Gastroesophageal sphincter (tissue), 4 donors: ENCODE data around the gene KPTN. TPM values are rescaled to one million over a fixed set of nuclear protein-coding genes. Genes with fewer than 3 reads are reported as not detected.
A peak's percentile ranks its signal among the peaks of the same experiment; 100 is the strongest.

Source experiments
- ATAC-seq: fragments of 150-250 bp; one replicate; pipeline ENCODE4 v1.9.1; 2016; ENCODE audit warnings: mild to moderate bottlenecking, moderate library complexity
- H3K27ac ChIP-seq, 4 donors: fragments of 200-600 bp; sonication (generic) in 3 of 4; 1 replicate in 3 of 4; 2 replicates in 1 of 4; pipeline ENCODE4 v1.5.1; 2016 to 2019
- H3K27me3 ChIP-seq: fragments of 200-600 bp; sonication (generic); one replicate; pipeline ENCODE4 v1.5.1; 2019
- H3K36me3 ChIP-seq, 2 donors: fragments of 200-600 bp; sonication (generic); one replicate each; pipeline ENCODE4 v1.5.1; 2019; ENCODE audit warnings: control low read depth in 1 of 2
- H3K4me1 ChIP-seq, 3 donors: fragments of 200-600 bp; sonication (generic); 1 replicate in 2 of 3; 2 replicates in 1 of 3; pipeline ENCODE4 v1.5.1; 2016 to 2019; ENCODE audit warnings: control low read depth in 2 of 3
- H3K4me3 ChIP-seq, 2 donors: fragments of 200-600 bp; sonication (generic); one replicate each; pipeline ENCODE4 v1.5.1; 2019; ENCODE audit warnings: mild to moderate bottlenecking in 1 of 2, moderate library complexity in 1 of 2
- H3K9me3 ChIP-seq, 3 donors: fragments of 200-600 bp; sonication (generic); one replicate each; pipeline ENCODE4 v1.5.1; 2017 to 2019; ENCODE audit warnings: control low read depth in 2 of 3
- EP300 ChIP-seq: sonication (generic); formaldehyde crosslinking; IDR thresholded peaks from one replicate; pipeline ENCODE4 v1.6.1; 2017; ENCODE audit warnings: antibody characterized with exemption, mild to moderate bottlenecking
- POLR2A ChIP-seq, 2 donors: fragments of 450-650 bp; IDR thresholded peaks; one replicate each; pipeline ENCODE4 v1.6.1; 2017; ENCODE audit warnings: antibody characterized with exemption in 2 of 2, mild to moderate bottlenecking in 2 of 2, moderate library complexity in 1 of 2
- POLR2AphosphoS5 ChIP-seq: sonication (generic); formaldehyde crosslinking; IDR thresholded peaks from one replicate; pipeline ENCODE4 v1.6.1; 2017; ENCODE audit warnings: antibody characterized with exemption
- WGBS, 2 donors: methylation state at CpG; one replicate each; pipeline ENCODE4 v1.1.5; 2018; ENCODE audit warnings: low coverage in 1 of 2; 5-methylcytosine and 5-hydroxymethylcytosine counted together
- total RNA-seq, 4 donors: library from RNA; depleted of rRNA; stranded (reverse); fragments of >200 nt; gene quantifications; one replicate each; pipeline ENCODE4 v1.1.0, GENCODE V29; 2016
- TF ChIP-seq, protein P1 (sequence below), 4 experiments: fragments of 200-600 bp in 2 of 4; fragments of 450-650 bp in 2 of 4; sonication (generic) in 1 of 4; IDR thresholded peaks; one replicate each; pipeline ENCODE4 v1.5.1; 2017 to 2019; ENCODE audit warnings: antibody characterized with exemption in 4 of 4, mild to moderate bottlenecking in 2 of 4, moderate library complexity in 2 of 4

The KPTN gene
- total RNA-seq, 4 donors from 2014 or later, result 2.4 to 4.3 (median 3.4) TPM

DNA sequence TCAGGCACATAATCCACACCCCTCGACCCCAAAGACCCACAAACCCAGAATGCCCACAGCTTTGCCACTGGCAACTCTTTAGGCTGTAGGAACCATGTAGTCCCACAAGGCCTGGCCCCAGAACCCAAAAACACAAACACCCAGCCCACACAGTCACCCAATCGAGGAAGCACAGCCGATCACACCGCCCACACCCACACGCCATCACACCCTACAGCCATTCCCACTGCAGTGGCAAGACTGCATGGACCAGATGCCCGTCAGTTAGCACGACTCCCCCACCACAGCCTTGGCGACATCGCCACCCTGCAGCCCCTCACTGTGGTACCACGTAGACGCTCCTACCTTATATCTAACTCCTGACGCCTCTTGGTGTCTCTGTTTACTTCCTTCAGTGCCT, 40.7 kb downstream of the KPTN start:
- 67 to 77% methylated on average over 10 to 11 of the region's 12 CpGs for WGBS, 2 donors
- H3K27me3 ChIP-seq, result peaks cover 63% of the 10 kb centered on the region

DNA sequence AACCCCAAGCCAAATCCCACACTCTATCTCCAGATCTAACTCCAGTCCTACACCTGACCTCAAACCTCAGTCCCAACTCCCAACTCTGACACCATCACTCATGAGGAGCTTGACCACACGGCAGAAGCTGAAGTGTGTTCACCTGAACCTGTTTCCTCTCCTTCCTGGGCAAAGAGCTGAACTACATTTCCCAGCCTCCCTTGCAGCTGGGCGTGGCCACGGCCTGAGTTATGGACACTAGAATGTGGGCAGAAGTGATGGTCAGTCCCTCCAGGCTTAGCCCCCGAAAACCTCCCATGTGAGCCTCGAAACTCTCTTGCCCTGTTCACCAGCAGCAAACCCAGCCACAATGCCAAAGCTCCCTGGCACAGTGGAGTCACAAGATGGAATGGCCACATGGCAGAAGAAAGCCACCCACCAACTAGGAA, 45.2 kb downstream of the KPTN start:
- WGBS, 2 donors, result 17% methylated on average over 4 of the region's 5 CpGs; no CpG with 5 or more reads in 1 of the 2 donors
- Histone ChIP-seq H3K4me1 (peaks cover 0 to 7% (median 0%) of the 10 kb centered on the region in 3 donors), H3K4me3 (no peak overlapping the region), H3K27me3 (peaks cover 44% of the 10 kb centered on the region), H3K27ac (no peak overlapping the region), H3K9me3 (no peaks in the 10 kb centered on the region), H3K36me3 (no peaks in the 10 kb centered on the region)
- TF ChIP-seq, protein P1, sequence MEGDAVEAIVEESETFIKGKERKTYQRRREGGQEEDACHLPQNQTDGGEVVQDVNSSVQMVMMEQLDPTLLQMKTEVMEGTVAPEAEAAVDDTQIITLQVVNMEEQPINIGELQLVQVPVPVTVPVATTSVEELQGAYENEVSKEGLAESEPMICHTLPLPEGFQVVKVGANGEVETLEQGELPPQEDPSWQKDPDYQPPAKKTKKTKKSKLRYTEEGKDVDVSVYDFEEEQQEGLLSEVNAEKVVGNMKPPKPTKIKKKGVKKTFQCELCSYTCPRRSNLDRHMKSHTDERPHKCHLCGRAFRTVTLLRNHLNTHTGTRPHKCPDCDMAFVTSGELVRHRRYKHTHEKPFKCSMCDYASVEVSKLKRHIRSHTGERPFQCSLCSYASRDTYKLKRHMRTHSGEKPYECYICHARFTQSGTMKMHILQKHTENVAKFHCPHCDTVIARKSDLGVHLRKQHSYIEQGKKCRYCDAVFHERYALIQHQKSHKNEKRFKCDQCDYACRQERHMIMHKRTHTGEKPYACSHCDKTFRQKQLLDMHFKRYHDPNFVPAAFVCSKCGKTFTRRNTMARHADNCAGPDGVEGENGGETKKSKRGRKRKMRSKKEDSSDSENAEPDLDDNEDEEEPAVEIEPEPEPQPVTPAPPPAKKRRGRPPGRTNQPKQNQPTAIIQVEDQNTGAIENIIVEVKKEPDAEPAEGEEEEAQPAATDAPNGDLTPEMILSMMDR (IDR thresholded peaks at IDR 0.05), result no peak
- TF ChIP-seq EP300 (no peak), POLR2A (IDR thresholded peaks at IDR 0.05) (no peak), POLR2AphosphoS5 (no peak)
- ATAC-seq, result no peak

More for the DNA sequence above, 40.7 kb downstream of the KPTN start:
- Histone ChIP-seq H3K36me3 (no peaks in the 10 kb centered on the region), H3K4me1 (peaks cover 0 to 31% (median 12%) of the 10 kb centered on the region in 3 donors), H3K27ac (no peak overlapping the region), H3K9me3 (no peaks in the 10 kb centered on the region), H3K4me3 (no peak overlapping the region)
- TF ChIP-seq POLR2A (IDR thresholded peaks at IDR 0.05) (no peak), EP300 (no peak), POLR2AphosphoS5 (no peak)
- TF ChIP-seq, protein P1 (IDR thresholded peaks at IDR 0.05), result no peak
- ATAC-seq, result no peak

DNA sequence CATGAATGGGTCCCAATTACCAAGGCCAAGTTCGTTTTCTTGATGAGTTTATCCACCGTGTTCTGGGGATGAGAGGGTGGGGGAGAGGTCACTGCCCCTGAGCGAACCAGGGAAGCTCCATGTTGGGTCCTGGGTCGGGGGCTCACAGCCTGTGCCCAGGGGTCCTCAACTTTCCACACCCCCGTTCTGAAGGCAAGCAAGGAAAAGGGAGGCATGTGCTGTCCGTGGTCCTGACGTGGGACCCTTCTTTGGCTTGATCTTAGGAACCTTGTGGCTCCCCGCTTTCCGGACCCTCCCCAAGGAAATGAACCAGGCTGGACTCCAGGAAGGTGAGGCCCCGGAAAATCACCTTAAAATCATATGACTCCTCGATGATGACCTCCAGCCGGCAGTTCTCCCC, 46.5 kb downstream of the KPTN start:
- peaks cover 0 to 13% (median 0%) of the 10 kb centered on the region in 3 donors for H3K4me1 ChIP-seq
- H3K36me3 ChIP-seq, result no peaks in the 10 kb centered on the region
- no peak overlapping the region for H3K27ac ChIP-seq
- TF ChIP-seq POLR2A (IDR thresholded peaks at IDR 0.05) (no peak), EP300 (no peak), POLR2AphosphoS5 (no peak)
- TF ChIP-seq, protein P1 (IDR thresholded peaks at IDR 0.05), result no peak
- peaks cover 34% of the 10 kb centered on the region for H3K27me3 ChIP-seq
- 28% methylated on average over 4 of the region's 12 CpGs; no CpG with 5 or more reads in 1 of the 2 donors for WGBS, 2 donors
- H3K4me3 ChIP-seq, result no peak overlapping the region
- ATAC-seq, result no peak
- H3K9me3 ChIP-seq, result no peaks in the 10 kb centered on the region

DNA sequence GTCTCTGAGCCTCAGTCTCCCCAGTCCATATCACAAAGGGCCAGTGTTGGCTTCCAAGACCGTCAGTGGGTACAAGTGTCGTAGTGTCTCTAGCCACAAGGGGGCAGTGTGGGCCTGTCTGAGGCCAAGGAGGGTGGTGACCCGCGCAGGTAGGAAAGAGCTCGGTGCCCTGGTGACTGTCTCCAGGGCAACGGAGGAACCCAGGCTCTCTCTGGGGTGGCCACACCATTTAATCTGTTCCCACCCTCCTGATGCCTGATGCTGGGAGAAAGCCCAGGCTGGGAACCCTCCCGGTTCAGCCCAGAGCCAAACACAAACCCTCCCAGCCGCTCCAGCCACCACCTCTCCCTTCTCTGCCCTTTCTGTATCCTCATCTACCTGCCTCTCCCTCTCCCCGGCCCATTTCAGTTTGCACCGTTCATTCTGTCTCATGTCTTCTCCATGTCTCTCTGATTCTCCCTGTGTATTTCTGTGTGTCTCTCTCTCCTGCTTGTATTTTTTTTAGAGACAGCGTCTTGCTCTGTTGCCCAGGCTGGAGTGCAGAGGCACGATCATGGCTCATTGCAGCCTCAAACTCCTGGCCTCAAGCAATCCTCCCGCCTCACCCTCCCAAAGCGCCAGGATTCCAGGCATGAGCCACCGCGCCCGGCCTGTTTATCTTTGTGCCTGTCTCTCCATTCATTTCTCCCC, 47.2 kb downstream of the KPTN start:
- TF ChIP-seq, protein P1 (IDR thresholded peaks at IDR 0.05), result peak in 3 of 4 experiments; percentile 90 to 95 (median 93)
- TF ChIP-seq POLR2AphosphoS5 (no peak), POLR2A (IDR thresholded peaks at IDR 0.05) (no peak), EP300 (no peak)
- peaks cover 0 to 13% (median 0%) of the 10 kb centered on the region in 3 donors for H3K4me1 ChIP-seq
- H3K9me3 ChIP-seq, result no peaks in the 10 kb centered on the region
- peaks cover 36% of the 10 kb centered on the region for H3K27me3 ChIP-seq
- 20 to 43% methylated on average over 4 to 11 of the region's 17 CpGs for WGBS, 2 donors
- H3K27ac ChIP-seq, result no peak overlapping the region
- ATAC-seq, result peak; percentile 87
- H3K36me3 ChIP-seq, result no peaks in the 10 kb centered on the region
- no peak overlapping the region for H3K4me3 ChIP-seq

DNA sequence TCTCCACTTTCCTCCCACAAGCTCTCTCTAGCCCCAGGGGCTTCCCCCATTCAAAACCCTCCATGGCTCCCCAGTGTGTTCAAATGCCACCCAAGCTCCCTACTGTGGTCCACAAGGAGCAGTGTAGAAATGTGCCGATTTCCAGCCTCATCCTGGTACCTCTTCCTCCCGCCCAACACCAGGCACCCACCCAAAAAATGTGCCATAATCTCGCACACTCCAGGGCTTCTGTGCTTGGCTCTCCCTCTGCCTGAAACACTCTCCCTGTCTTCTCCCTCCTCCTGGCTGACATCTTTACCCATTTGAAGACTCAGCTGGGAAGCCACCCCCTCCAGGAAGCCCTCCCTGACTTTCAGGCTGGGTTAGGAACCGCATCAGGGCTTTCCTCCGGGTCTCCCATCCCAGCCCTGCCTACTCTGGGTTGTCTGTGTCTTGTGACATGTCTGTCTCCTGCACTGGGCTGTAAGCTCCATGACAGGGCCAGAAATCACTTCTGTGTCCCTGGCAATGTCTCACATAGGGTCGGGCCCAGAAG, 48.1 kb downstream of the KPTN start:
- TF ChIP-seq EP300 (no peak), POLR2AphosphoS5 (no peak), POLR2A (IDR thresholded peaks at IDR 0.05) (no peak)
- TF ChIP-seq, protein P1 (IDR thresholded peaks at IDR 0.05), result no peak
- H3K36me3 ChIP-seq, result no peaks in the 10 kb centered on the region
- no peak overlapping the region for H3K4me3 ChIP-seq
- no peak overlapping the region for H3K27ac ChIP-seq
- 66 to 80% methylated on average over 4 to 5 of the region's 6 CpGs for WGBS, 2 donors
- H3K27me3 ChIP-seq, result peaks cover 45% of the 10 kb centered on the region
- peaks cover 0 to 13% (median 0%) of the 10 kb centered on the region in 3 donors for H3K4me1 ChIP-seq
- no peak for ATAC-seq
- no peaks in the 10 kb centered on the region for H3K9me3 ChIP-seq
